Common myeloid progenitor, CD34-positive (primary cell): Measurements from ENCODE around the gene FBXL7.

Experiments used
- CTCF ChIA-PET: fragments of 350-600 bp; sonication (Branson Sonifier 250); formaldehyde crosslinking; loops from one replicate; lab custom pipeline; 2021; ENCODE audit warnings: antibody characterized with exemption; lab: Charles Lee
- POLR2A ChIA-PET: fragments of 350-600 bp; sonication (Branson Sonifier 250); formaldehyde crosslinking; loops from one replicate; lab custom pipeline; 2021; ENCODE audit warnings: antibody characterized with exemption; lab: Charles Lee
- DNase-seq, 3 donors: peaks; one replicate each; pipeline versions ENCODE4 v3.0.0 to v3.0.0-alpha.2; 2013
- H3K27ac ChIP-seq, 2 experiments: 1 replicate in 1 of 2; 2 replicates in 1 of 2; pipeline ENCODE4 v1.7.0; 2013; ENCODE audit warnings: inconsistent platforms in 2 of 2, low read length in 2 of 2, mild to moderate bottlenecking in 2 of 2, low read depth in 1 of 2, moderate library complexity in 1 of 2; ENCODE audit not compliant: severe bottlenecking in 2 of 2, insufficient read depth in 1 of 2, poor library complexity in 1 of 2
- H3K27me3 ChIP-seq, 5 experiments: replicated peaks in 2 of 5; 1 replicate in 3 of 5; 2 replicates in 2 of 5; pipeline versions ENCODE4 v1.6.1 to v1.7.0; 2013; ENCODE audit warnings: low read length in 4 of 5, mild to moderate bottlenecking in 2 of 5, moderate library complexity in 2 of 5, inconsistent platforms in 1 of 5; ENCODE audit not compliant: insufficient read depth in 5 of 5, control insufficient read depth in 4 of 5
- H3K36me3 ChIP-seq, 4 experiments: 1 replicate in 2 of 4; 2 replicates in 2 of 4; pipeline versions ENCODE4 v1.6.1 to v1.7.0; 2013; ENCODE audit warnings: low read length in 3 of 4, control low read depth in 1 of 4, mild to moderate bottlenecking in 1 of 4; ENCODE audit not compliant: control insufficient read depth in 4 of 4, insufficient read depth in 4 of 4
- H3K4me1 ChIP-seq, 4 experiments: 1 replicate in 3 of 4; 2 replicates in 1 of 4; pipeline versions ENCODE4 v1.6.1 to v1.7.1; 2013; ENCODE audit warnings: low read length in 3 of 4, mild to moderate bottlenecking in 3 of 4, control low read depth in 1 of 4, inconsistent platforms in 1 of 4, moderate library complexity in 1 of 4; ENCODE audit not compliant: control insufficient read depth in 4 of 4, insufficient read depth in 4 of 4; ENCODE audit errors: control extremely low read depth in 1 of 4
- H3K4me3 ChIP-seq, 7 experiments: 1 replicate in 4 of 7; 2 replicates in 3 of 7; pipeline versions ENCODE4 v1.5.1 to v1.7.0; 2013; ENCODE audit warnings: mild to moderate bottlenecking in 7 of 7, low read length in 6 of 7, moderate library complexity in 6 of 7, inconsistent platforms in 2 of 7, low read depth in 2 of 7, control low read depth in 1 of 7; ENCODE audit not compliant: insufficient read depth in 4 of 7, control insufficient read depth in 1 of 7; ENCODE audit errors: extremely low read depth in 1 of 7
- H3K9me3 ChIP-seq, 5 experiments: 1 replicate in 4 of 5; 2 replicates in 1 of 5; pipeline versions ENCODE4 v1.6.1 to v1.7.1; 2013; ENCODE audit warnings: low read length in 4 of 5, mild to moderate bottlenecking in 2 of 5, inconsistent platforms in 1 of 5, low read depth in 1 of 5, moderate library complexity in 1 of 5; ENCODE audit not compliant: control insufficient read depth in 4 of 5, insufficient read depth in 2 of 5; ENCODE audit errors: control extremely low read depth in 1 of 5
- WGBS: methylation state at CpG from one replicate; pipeline ENCODE4 v1.1.5; 2013; ENCODE audit not compliant: insufficient coverage; 5-methylcytosine and 5-hydroxymethylcytosine counted together

The FBXL7 gene

GRCh38 chr5:15898641-15899040 lies 398.7 kb downstream of the FBXL7 start:
- ChIA-PET POLR2A (no interaction called here), CTCF (no interaction called here)
- H3K9me3 ChIP-seq: no peaks in the 10 kb centered on the region
- no peak overlapping the region for H3K27ac ChIP-seq
- no peak overlapping the region for H3K4me3 ChIP-seq
- 92% methylated on average over 6 of the region's 6 CpGs for WGBS
- H3K27me3 ChIP-seq: no peaks in the 10 kb centered on the region
- DNase-seq: no peak
- H3K4me1 ChIP-seq: no peaks in the 10 kb centered on the region
- H3K36me3 ChIP-seq: no peaks in the 10 kb centered on the region

- Histone ChIP-seq H3K9me3 (no peaks in the 10 kb centered on the region), H3K36me3 (no peaks in the 10 kb centered on the region), H3K4me1 (no peaks in the 10 kb centered on the region), H3K27me3 (no peaks in the 10 kb centered on the region), H3K27ac (no peak overlapping the region), H3K4me3 (no peak overlapping the region)
- DNase-seq: no peak
- POLR2A ChIA-PET: no interaction called here
- no CpG with 5 or more reads among the region's 1 CpG for WGBS
- CTCF ChIA-PET: no interaction called here
These were observed 399.5 kb downstream of the FBXL7 start for GRCh38 chr5:15899481-15899880.

GRCh38 chr5:15901151-15901550 lies 401.2 kb downstream of the FBXL7 start:
- Histone ChIP-seq H3K27ac (no peak overlapping the region), H3K27me3 (no peaks in the 10 kb centered on the region), H3K9me3 (peaks cover 0 to 2% (median 0%) of the 10 kb centered on the region in 5 experiments), H3K4me1 (no peaks in the 10 kb centered on the region), H3K4me3 (no peak overlapping the region), H3K36me3 (no peaks in the 10 kb centered on the region)
- DNase-seq: no peak
- ChIA-PET CTCF (no interaction called here), POLR2A (no interaction called here)
- WGBS: 75% methylated on average over 2 of the region's 2 CpGs

GRCh38 chr5:15902066-15902465 lies 402.1 kb downstream of the FBXL7 start:
- ChIA-PET CTCF (no interaction called here), POLR2A (no interaction called here)
- no peaks in the 10 kb centered on the region for H3K4me1 ChIP-seq
- peaks cover 0 to 2% (median 0%) of the 10 kb centered on the region in 5 experiments for H3K9me3 ChIP-seq
- H3K4me3 ChIP-seq: no peak overlapping the region
- H3K27ac ChIP-seq: no peak overlapping the region
- H3K27me3 ChIP-seq: no peaks in the 10 kb centered on the region
- DNase-seq: no peak
- H3K36me3 ChIP-seq: no peaks in the 10 kb centered on the region
- WGBS: 28% methylated on average over 2 of the region's 6 CpGs

GRCh38 chr5:15904899-15905830 lies 405.2 kb downstream of the FBXL7 start:
- CTCF ChIA-PET: no interaction called here
- H3K9me3 ChIP-seq: peaks cover 0 to 2% (median 0%) of the 10 kb centered on the region in 5 experiments
- no peaks in the 10 kb centered on the region for H3K36me3 ChIP-seq
- POLR2A ChIA-PET: no interaction called here
- no peak for DNase-seq
- H3K4me3 ChIP-seq: no peak overlapping the region
- no peaks in the 10 kb centered on the region for H3K27me3 ChIP-seq
- H3K4me1 ChIP-seq: no peaks in the 10 kb centered on the region
- no CpG with 5 or more reads among the region's 2 CpGs for WGBS
- H3K27ac ChIP-seq: no peak overlapping the region

- no peak overlapping the region for H3K4me3 ChIP-seq
- POLR2A ChIA-PET: no interaction called here
- CTCF ChIA-PET: no interaction called here
These were observed 414.7 kb downstream of the FBXL7 start for GRCh38 chr5:15914638-15915037.

GRCh38 chr5:15926586-15926985 lies 426.6 kb downstream of the FBXL7 start:
- no peaks in the 10 kb centered on the region for H3K36me3 ChIP-seq
- 100% methylated on average over 1 of the region's 3 CpGs for WGBS
- no peak overlapping the region for H3K27ac ChIP-seq
- H3K4me1 ChIP-seq: no peaks in the 10 kb centered on the region
- H3K9me3 ChIP-seq: no peaks in the 10 kb centered on the region
- DNase-seq: no peak
- ChIA-PET POLR2A (no interaction called here), CTCF (no interaction called here)
- no peaks in the 10 kb centered on the region for H3K27me3 ChIP-seq
- no peak overlapping the region for H3K4me3 ChIP-seq

More at GRCh38 chr5:15914638-15915037, 414.7 kb downstream of the FBXL7 start:
- no peaks in the 10 kb centered on the region for H3K4me1 ChIP-seq
- no peaks in the 10 kb centered on the region for H3K36me3 ChIP-seq
- H3K27ac ChIP-seq: no peak overlapping the region
- 94% methylated on average over 2 of the region's 3 CpGs for WGBS
- H3K27me3 ChIP-seq: no peaks in the 10 kb centered on the region
- H3K9me3 ChIP-seq: no peaks in the 10 kb centered on the region
- DNase-seq: no peak
